IMR-90 (cell line): ENCODE results near the gene PRKN.

Experiments used
- BHLHE40 ChIP-seq: fragments of 150-350 bp; IDR thresholded peaks from 2 replicates; pipeline ENCODE4 v1.6.1; 2016; ENCODE audit warnings: mild to moderate bottlenecking, low read depth, low read length
- CTCF ChIP-seq: conservative IDR thresholded peaks from 2 replicates; pipeline ENCODE4 v1.5.1; 2012; ENCODE audit warnings: mild to moderate bottlenecking, low read depth, low read length, improper control_type of control experiment
- POLR2A ChIP-seq: IDR thresholded peaks from 2 replicates; pipeline ENCODE4 v1.6.1; 2012; ENCODE audit warnings: mild to moderate bottlenecking, low read depth, low read length
- RAD21 ChIP-seq: IDR thresholded peaks from 2 replicates; pipeline ENCODE4 v1.6.1; 2012; ENCODE audit warnings: low read length, improper control_type of control experiment
- RCOR1 ChIP-seq: IDR thresholded peaks from 2 replicates; pipeline ENCODE4 v1.6.1; 2012; ENCODE audit warnings: mild to moderate bottlenecking, low read length, improper control_type of control experiment; ENCODE audit not compliant: insufficient replicate concordance

GRCh38 chr6:162289972-162290371, 437.6 kb downstream of the PRKN start:
- TF ChIP-seq CTCF (no peak), POLR2A (no peak), RAD21 (no peak), RCOR1 (no peak), BHLHE40 (no peak)
